ENCODE results near the gene FARP1. TPM values are rescaled to one million over a fixed set of nuclear protein-coding genes. Genes with fewer than 3 reads are reported as not detected.

Gene FARP1
- total RNA-seq, 5 donors from 2014 or later (not counting 1 experiment from before 2014, with no cell fraction given), result 0.51 to 2.0 (median 1.0) TPM

DNA sequence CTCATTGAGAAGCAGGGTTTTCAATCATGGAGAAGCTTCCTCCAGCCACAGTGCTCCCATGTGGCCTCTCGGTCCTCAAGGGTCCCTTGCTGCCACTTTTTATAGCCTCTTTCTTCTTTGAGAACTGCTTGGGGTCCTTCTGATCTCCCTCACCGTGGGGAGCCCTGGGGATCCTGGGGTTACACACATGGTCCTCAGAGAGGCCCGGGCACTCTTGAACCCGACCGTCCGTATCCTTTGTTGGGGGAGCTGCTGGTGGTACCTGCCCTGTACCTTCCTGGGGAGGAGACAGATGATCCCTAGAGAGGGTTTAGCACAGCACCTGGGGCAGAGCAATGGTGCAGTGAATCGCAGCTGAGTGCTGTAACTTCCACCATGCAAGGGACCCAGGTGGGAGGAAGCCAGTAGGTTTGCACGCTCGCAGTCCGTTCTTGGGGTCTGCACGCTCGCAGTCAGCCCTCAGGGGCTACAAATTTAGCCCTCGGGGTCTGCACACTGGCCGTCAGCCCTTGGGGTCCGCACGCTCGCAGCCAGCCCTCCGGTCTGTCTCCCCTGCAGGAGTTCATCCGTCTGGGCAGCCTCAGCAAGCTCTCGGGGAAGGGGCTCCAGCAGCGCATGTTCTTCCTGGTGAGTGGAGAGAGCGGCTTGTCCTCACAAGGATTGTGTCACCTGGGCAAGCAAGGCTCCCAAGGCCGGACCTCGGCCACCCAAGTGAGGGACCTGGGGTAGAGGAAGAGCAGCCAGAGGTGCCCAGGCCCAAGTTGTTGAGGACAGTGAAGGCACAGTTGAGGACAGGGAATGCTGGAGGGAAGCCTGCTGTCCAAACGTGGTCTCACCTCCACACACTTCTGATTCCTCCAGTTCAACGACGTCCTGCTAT, 295.6 kb downstream of the FARP1 start:
- Mint-ChIP-seq H3K36me3 (no peaks in the 10 kb centered on the region), H3K27me3 (no peaks in the 10 kb centered on the region), H3K27ac (no peak overlapping the region), H3K9me3 (no peaks in the 10 kb centered on the region), H3K4me3 (no peak overlapping the region), H3K4me1 (no peaks in the 10 kb centered on the region)
- Histone ChIP-seq H3K27me3 (replicated peaks in 1 of 2; ENCODE audit: control insufficient read depth in 2 of 2, extremely low read depth in 1 of 2, insufficient read depth in 2 of 2, low read length in 1 of 2) (peaks cover 0 to 7% of the 10 kb centered on the region in 2 experiments), H3K36me3 (ENCODE audit: control insufficient read depth in 2 of 2, extremely low read depth in 1 of 2, insufficient read depth in 1 of 2, low read length in 1 of 2) (no peaks in the 10 kb centered on the region), H3K4me3 (ENCODE audit: control insufficient read depth in 1 of 2, extremely low read depth in 1 of 2, low read length in 1 of 2) (no peak overlapping the region), H3K9me3 (no peaks in the 10 kb centered on the region), H3K4me1 (ENCODE audit: control insufficient read depth in 1 of 2, extremely low read depth in 1 of 2, insufficient read depth in 2 of 2, low read length in 2 of 2) (no peaks in the 10 kb centered on the region), H3K27ac (ENCODE audit: low read length) (no peak overlapping the region)
- ChIA-PET CTCF (no interaction called here), POLR2A (no interaction called here)
- DNase-seq (no peak), ATAC-seq (replicated peaks in 1 of 4) (peak in 1 of 4 experiments; percentile 17)
- 89% methylated on average over 17 of the region's 27 CpGs for WGBS (ENCODE audit: insufficient coverage)

DNA sequence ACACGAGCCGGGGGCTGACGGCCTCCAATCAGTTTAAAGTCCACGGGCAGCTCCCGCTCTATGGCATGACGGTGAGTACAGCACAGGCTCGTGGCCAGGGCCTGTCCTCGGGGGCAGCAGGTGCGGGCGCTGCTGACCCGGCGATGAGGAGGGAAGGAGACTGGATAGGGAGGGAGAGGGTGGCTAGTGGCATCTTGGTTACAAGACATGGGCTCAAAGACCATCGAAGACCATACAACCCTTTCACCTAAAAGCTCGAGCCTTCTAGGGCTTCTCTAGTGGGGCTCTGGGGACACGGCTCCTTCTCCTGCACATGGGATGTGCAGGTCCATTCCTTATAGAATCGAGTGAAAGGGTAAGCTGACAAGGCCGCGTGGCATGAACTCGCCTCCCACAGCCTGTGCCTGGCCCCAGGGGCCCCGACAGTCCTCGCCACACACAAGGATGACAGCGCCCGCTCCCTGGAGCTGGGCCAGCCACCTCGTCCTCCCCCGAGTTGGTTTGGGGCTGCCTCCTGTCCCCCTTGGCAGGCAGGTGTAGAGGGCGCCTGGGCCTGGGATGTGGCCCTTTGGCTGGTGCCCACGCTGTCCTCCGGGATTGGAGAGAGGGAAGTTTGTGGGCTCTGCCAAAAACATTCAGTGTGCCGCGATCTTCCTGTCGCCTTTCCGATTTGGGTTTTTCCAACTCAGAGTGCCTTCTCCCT, 296.4 kb downstream of the FARP1 start:
- H3K9me3 Mint-ChIP-seq, result no peaks in the 10 kb centered on the region
- Histone ChIP-seq H3K36me3 (ENCODE audit: control insufficient read depth in 2 of 2, extremely low read depth in 1 of 2, insufficient read depth in 1 of 2, low read length in 1 of 2) (no peaks in the 10 kb centered on the region), H3K27me3 (replicated peaks in 1 of 2; ENCODE audit: control insufficient read depth in 2 of 2, extremely low read depth in 1 of 2, insufficient read depth in 2 of 2, low read length in 1 of 2) (peaks cover 0 to 7% of the 10 kb centered on the region in 2 experiments), H3K4me3 (ENCODE audit: control insufficient read depth in 1 of 2, extremely low read depth in 1 of 2, low read length in 1 of 2) (no peak overlapping the region), H3K27ac (ENCODE audit: low read length) (no peak overlapping the region), H3K4me1 (ENCODE audit: control insufficient read depth in 1 of 2, extremely low read depth in 1 of 2, insufficient read depth in 2 of 2, low read length in 2 of 2) (no peaks in the 10 kb centered on the region), H3K9me3 (no peaks in the 10 kb centered on the region)
- no peaks in the 10 kb centered on the region for H3K27me3 Mint-ChIP-seq
- DNase-seq (no peak), ATAC-seq (replicated peaks in 1 of 4) (no peak)
- POLR2A ChIA-PET, result no interaction called here
- 93% methylated on average over 25 of the region's 32 CpGs for WGBS (ENCODE audit: insufficient coverage)
- H3K36me3 Mint-ChIP-seq, result no peaks in the 10 kb centered on the region
- CTCF ChIA-PET, result no interaction called here
- peaks cover 0 to 3% (median 0%) of the 10 kb centered on the region in 3 donors for H3K4me1 Mint-ChIP-seq
- no peak overlapping the region for H3K4me3 Mint-ChIP-seq
- H3K27ac Mint-ChIP-seq, result peak overlapping the region in 1 of 2 donors; percentile 22

DNA sequence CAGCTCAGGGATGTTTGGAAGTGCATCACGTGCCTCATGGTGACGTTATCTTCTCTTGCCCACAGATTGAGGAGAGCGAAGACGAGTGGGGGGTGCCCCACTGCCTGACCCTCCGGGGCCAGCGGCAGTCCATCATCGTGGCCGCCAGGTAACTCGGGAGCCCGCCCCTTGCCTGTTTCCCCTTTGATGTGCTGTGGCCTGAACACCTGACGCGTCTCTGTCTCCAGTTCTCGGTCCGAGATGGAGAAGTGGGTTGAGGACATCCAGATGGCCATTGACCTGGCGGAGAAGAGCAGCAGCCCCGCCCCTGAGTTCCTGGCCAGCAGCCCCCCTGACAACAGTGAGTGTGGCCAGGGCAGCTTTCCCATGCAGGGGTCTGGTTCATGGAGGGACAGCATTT, 297.0 kb downstream of the FARP1 start:
- H3K36me3 ChIP-seq (ENCODE audit: control insufficient read depth in 2 of 2, extremely low read depth in 1 of 2, insufficient read depth in 1 of 2, low read length in 1 of 2), result no peaks in the 10 kb centered on the region
- no peaks in the 10 kb centered on the region for H3K9me3 Mint-ChIP-seq
- no peak overlapping the region for H3K4me3 ChIP-seq (ENCODE audit: control insufficient read depth in 1 of 2, extremely low read depth in 1 of 2, low read length in 1 of 2)
- no peak overlapping the region for H3K27ac ChIP-seq (ENCODE audit: low read length)
- no peaks in the 10 kb centered on the region for H3K9me3 ChIP-seq
- H3K27me3 ChIP-seq (replicated peaks in 1 of 2; ENCODE audit: control insufficient read depth in 2 of 2, extremely low read depth in 1 of 2, insufficient read depth in 2 of 2, low read length in 1 of 2), result peaks cover 0 to 7% of the 10 kb centered on the region in 2 experiments
- CTCF ChIA-PET, result no interaction called here
- peaks cover 2 to 6% (median 2%) of the 10 kb centered on the region in 3 donors for H3K4me1 Mint-ChIP-seq
- 92% methylated on average over 15 of the region's 16 CpGs for whole genome bisulfite sequencing (ENCODE audit: insufficient coverage)
- H3K27me3 Mint-ChIP-seq, result no peaks in the 10 kb centered on the region
- H3K27ac Mint-ChIP-seq, result peak overlapping the region in 1 of 2 donors; percentile 22
- DNase-seq (no peak), ATAC-seq (replicated peaks in 1 of 4) (no peak)
- POLR2A ChIA-PET, result no interaction called here
- peaks cover 0 to 3% of the 10 kb centered on the region in 2 experiments for H3K4me1 ChIP-seq (ENCODE audit: control insufficient read depth in 1 of 2, extremely low read depth in 1 of 2, insufficient read depth in 2 of 2, low read length in 2 of 2)
- H3K4me3 Mint-ChIP-seq, result no peak overlapping the region
- no peaks in the 10 kb centered on the region for H3K36me3 Mint-ChIP-seq

DNA sequence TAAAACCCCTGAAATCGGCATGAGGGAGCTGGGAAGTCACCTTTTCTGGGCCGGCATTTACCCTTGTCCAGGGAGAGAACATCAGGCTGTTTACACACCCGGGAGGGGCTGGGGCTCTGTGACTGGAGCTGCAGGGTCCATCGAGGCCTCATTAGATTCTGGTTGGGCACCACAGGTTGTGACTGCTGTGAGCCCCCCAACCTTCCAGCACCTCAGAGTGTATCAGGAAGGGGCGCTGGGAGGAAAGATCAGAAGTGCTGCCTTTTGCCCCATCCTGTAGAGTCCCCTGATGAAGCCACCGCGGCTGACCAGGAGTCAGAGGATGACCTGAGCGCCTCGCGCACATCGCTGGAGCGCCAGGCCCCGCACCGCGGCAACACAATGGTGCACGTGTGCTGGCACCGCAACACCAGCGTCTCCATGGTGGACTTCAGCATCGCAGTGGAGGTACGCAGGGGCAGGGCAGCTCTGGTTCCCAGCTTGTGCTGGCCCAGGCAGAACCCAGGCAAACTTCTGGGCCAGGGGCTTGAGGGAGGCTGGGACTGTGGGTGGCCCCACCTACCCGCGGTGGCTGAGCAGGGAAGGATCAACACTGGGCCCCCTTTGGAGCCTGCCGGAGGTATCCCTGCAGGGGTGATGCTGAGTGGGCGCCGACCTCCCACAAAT, 297.6 kb downstream of the FARP1 start:
- Histone ChIP-seq H3K27ac (ENCODE audit: low read length) (no peak overlapping the region), H3K9me3 (no peaks in the 10 kb centered on the region), H3K36me3 (ENCODE audit: control insufficient read depth in 2 of 2, extremely low read depth in 1 of 2, insufficient read depth in 1 of 2, low read length in 1 of 2) (no peaks in the 10 kb centered on the region), H3K4me1 (ENCODE audit: control insufficient read depth in 1 of 2, extremely low read depth in 1 of 2, insufficient read depth in 2 of 2, low read length in 2 of 2) (peaks cover 2 to 9% of the 10 kb centered on the region in 2 experiments), H3K4me3 (ENCODE audit: control insufficient read depth in 1 of 2, extremely low read depth in 1 of 2, low read length in 1 of 2) (no peak overlapping the region), H3K27me3 (replicated peaks in 1 of 2; ENCODE audit: control insufficient read depth in 2 of 2, extremely low read depth in 1 of 2, insufficient read depth in 2 of 2, low read length in 1 of 2) (peaks cover 0 to 7% of the 10 kb centered on the region in 2 experiments)
- Mint-ChIP-seq H3K4me3 (no peak overlapping the region), H3K27ac (no peak overlapping the region), H3K9me3 (no peaks in the 10 kb centered on the region), H3K36me3 (no peaks in the 10 kb centered on the region), H3K4me1 (peaks cover 8 to 12% (median 8%) of the 10 kb centered on the region in 3 donors), H3K27me3 (no peaks in the 10 kb centered on the region)
- 94% methylated on average over 22 of the region's 25 CpGs for WGBS (ENCODE audit: insufficient coverage)
- ATAC-seq (replicated peaks in 1 of 4) (no peak), DNase-seq (no peak)
- ChIA-PET CTCF (no interaction called here), POLR2A (no interaction called here)

DNA sequence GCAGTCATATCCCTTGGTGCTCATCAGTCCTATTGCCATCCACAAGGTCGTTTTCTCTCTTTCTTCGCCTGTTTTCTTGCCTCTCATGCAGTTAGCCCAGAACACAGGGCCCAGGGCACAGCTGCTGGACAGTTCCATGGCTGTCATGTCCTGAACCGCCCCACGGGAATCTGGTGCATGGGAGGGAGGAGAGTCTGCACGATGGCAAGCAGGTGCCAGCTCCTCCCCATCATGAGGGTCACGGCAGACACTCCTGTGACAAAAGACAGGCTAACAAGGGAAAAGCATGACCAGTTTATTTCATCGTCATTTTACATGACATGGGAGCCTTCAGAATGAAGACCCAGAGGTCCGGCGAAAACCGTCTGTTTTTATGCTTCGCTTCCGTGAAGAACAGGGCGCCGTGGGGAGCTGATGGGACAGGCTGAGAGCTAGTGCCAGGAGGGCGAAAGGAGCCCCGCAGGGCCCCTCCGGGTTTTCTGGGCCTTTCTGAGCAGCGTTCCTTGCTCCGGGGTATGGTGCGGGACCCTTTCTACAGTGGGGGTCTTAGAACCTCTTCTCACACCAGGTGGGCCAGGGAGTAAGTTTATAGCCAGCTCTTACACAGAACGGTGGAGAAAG, 298.3 kb downstream of the FARP1 start:
- Mint-ChIP-seq H3K4me1 (peaks cover 11 to 14% (median 11%) of the 10 kb centered on the region in 3 donors), H3K27me3 (no peaks in the 10 kb centered on the region), H3K9me3 (no peaks in the 10 kb centered on the region), H3K36me3 (no peaks in the 10 kb centered on the region), H3K27ac (no peak overlapping the region), H3K4me3 (no peak overlapping the region)
- 91% methylated on average over 12 of the region's 21 CpGs for WGBS (ENCODE audit: insufficient coverage)
- Histone ChIP-seq H3K27me3 (replicated peaks in 1 of 2; ENCODE audit: control insufficient read depth in 2 of 2, extremely low read depth in 1 of 2, insufficient read depth in 2 of 2, low read length in 1 of 2) (peaks cover 0 to 7% of the 10 kb centered on the region in 2 experiments), H3K36me3 (ENCODE audit: control insufficient read depth in 2 of 2, extremely low read depth in 1 of 2, insufficient read depth in 1 of 2, low read length in 1 of 2) (no peaks in the 10 kb centered on the region), H3K4me1 (ENCODE audit: control insufficient read depth in 1 of 2, extremely low read depth in 1 of 2, insufficient read depth in 2 of 2, low read length in 2 of 2) (peaks cover 2 to 14% of the 10 kb centered on the region in 2 experiments), H3K4me3 (ENCODE audit: control insufficient read depth in 1 of 2, extremely low read depth in 1 of 2, low read length in 1 of 2) (no peak overlapping the region), H3K27ac (ENCODE audit: low read length) (no peak overlapping the region), H3K9me3 (no peaks in the 10 kb centered on the region)
- DNase-seq, result no peak
- no peak for ATAC-seq (replicated peaks in 1 of 4)
- POLR2A ChIA-PET, result no interaction called here
- CTCF ChIA-PET, result no interaction called here

Measured in T-cell (primary cell).